ENCODE data around the gene CD83. TPM values are rescaled to one million over a fixed set of nuclear protein-coding genes. Genes with fewer than 3 reads are reported as not detected.

The CD83 gene
- polyA plus RNA-seq, 3 donors, result 74.5 to 326 (median 84.7) TPM

DNA sequence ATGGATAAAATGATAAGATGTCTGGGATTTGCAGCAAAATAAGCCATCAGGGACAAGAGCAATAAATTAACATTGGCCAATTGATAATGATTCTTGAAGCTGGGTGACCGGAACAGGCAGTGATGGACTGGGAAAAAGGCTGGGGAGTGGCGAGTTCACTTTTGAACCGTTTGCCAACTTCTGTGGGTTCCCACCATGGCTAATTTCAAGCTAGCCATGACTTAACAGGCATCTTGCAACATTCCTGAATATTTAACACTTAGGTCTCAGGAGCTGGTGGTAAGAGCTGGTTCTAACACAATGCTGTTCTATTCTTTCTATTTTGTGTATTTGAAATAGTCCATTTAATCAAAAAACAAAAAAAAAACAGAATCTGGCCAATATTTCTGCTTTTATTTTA is 37.6 kb upstream of the CD83 start:
- Mint-ChIP-seq H3K4me3 (no peak overlapping the region), H3K4me1 (peaks cover 6% of the 10 kb centered on the region), H3K36me3 (no peaks in the 10 kb centered on the region), H3K27me3 (ENCODE audit: low read depth in 3 of 3) (peaks cover 0 to 2% (median 2%) of the 10 kb centered on the region in 3 donors), H3K27ac (no peak overlapping the region), H3K9me3 (peaks cover 0 to 2% (median 0%) of the 10 kb centered on the region in 7 donors)
- intact Hi-C loops (cut with micrococcal nuclease), result loop anchor here in 1 of 2 donors (10.0 kb wide), 1 partner anchor 55 kb away; no protein-coding TSS in a partner anchor
- WGBS (ENCODE audit: insufficient coverage), result 100% methylated on average over 2 of the region's 3 CpGs
- Histone ChIP-seq H3K9me3 (replicated peaks in 1 of 2; ENCODE audit: control insufficient read depth in 1 of 2, insufficient read depth in 1 of 2, low read length in 2 of 2) (no peaks in the 10 kb centered on the region), H3K27me3 (ENCODE audit: control insufficient read depth in 2 of 2, insufficient read depth in 2 of 2, low read length in 2 of 2) (no peaks in the 10 kb centered on the region), H3K4me2 (replicated peaks; ENCODE audit: extremely low read depth, low read length, poor library complexity, severe bottlenecking) (no peak overlapping the region), H3K27ac (ENCODE audit: low read depth in 1 of 2, low read length in 2 of 2) (no peak overlapping the region), H3K36me3 (replicated peaks in 1 of 2; ENCODE audit: control insufficient read depth in 1 of 2, insufficient read depth in 2 of 2, low read length in 2 of 2) (no peaks in the 10 kb centered on the region), H4K20me1 (ENCODE audit: insufficient read depth, low read length) (no peaks in the 10 kb centered on the region), H3K4me3 (replicated peaks in 1 of 3; ENCODE audit: low read depth in 2 of 3, low read length in 3 of 3) (no peak overlapping the region), H3K9ac (ENCODE audit: insufficient read depth, low read length, poor library complexity, severe bottlenecking) (no peak overlapping the region), H3K79me2 (ENCODE audit: insufficient read depth, low read length) (no peaks in the 10 kb centered on the region), H3K4me1 (ENCODE audit: control insufficient read depth in 1 of 2, insufficient read depth in 2 of 2, low read length in 2 of 2) (peaks cover 5 to 8% of the 10 kb centered on the region in 2 donors), H2AFZ (ENCODE audit: insufficient read depth, low read depth, low read length, poor library complexity, severe bottlenecking) (no peak overlapping the region)
- DNase-seq, result no peak
- TF ChIP-seq, protein P1, sequence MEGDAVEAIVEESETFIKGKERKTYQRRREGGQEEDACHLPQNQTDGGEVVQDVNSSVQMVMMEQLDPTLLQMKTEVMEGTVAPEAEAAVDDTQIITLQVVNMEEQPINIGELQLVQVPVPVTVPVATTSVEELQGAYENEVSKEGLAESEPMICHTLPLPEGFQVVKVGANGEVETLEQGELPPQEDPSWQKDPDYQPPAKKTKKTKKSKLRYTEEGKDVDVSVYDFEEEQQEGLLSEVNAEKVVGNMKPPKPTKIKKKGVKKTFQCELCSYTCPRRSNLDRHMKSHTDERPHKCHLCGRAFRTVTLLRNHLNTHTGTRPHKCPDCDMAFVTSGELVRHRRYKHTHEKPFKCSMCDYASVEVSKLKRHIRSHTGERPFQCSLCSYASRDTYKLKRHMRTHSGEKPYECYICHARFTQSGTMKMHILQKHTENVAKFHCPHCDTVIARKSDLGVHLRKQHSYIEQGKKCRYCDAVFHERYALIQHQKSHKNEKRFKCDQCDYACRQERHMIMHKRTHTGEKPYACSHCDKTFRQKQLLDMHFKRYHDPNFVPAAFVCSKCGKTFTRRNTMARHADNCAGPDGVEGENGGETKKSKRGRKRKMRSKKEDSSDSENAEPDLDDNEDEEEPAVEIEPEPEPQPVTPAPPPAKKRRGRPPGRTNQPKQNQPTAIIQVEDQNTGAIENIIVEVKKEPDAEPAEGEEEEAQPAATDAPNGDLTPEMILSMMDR (IDR thresholded peaks at IDR 0.05), result no peak

DNA sequence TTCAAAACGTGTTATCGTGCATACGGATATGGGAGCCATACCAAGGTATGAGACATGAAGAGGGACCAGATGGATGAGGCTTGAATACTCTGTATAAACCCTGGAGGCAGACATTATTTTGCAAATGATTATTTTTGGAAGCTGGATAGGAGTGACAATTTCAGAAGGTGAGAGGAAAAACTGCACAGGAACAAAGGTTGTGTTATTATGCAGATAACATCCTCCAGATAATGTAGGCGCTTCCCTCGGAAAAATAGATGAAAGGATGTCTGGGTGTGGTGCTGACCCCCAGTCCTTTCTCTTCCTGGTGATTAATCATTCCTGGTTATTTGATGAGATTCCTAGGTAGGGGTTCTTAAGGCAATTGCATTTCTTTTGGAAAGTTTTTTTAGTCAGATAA is 36.4 kb upstream of the CD83 start:
- Histone ChIP-seq H3K9ac (ENCODE audit: insufficient read depth, low read length, poor library complexity, severe bottlenecking) (no peak overlapping the region), H3K79me2 (ENCODE audit: insufficient read depth, low read length) (no peaks in the 10 kb centered on the region), H3K4me2 (replicated peaks; ENCODE audit: extremely low read depth, low read length, poor library complexity, severe bottlenecking) (no peak overlapping the region), H3K36me3 (replicated peaks in 1 of 2; ENCODE audit: control insufficient read depth in 1 of 2, insufficient read depth in 2 of 2, low read length in 2 of 2) (no peaks in the 10 kb centered on the region), H3K27me3 (ENCODE audit: control insufficient read depth in 2 of 2, insufficient read depth in 2 of 2, low read length in 2 of 2) (no peaks in the 10 kb centered on the region), H2AFZ (ENCODE audit: insufficient read depth, low read depth, low read length, poor library complexity, severe bottlenecking) (no peak overlapping the region), H3K4me1 (ENCODE audit: control insufficient read depth in 1 of 2, insufficient read depth in 2 of 2, low read length in 2 of 2) (no peaks in the 10 kb centered on the region), H3K27ac (ENCODE audit: low read depth in 1 of 2, low read length in 2 of 2) (no peak overlapping the region), H3K4me3 (replicated peaks in 1 of 3; ENCODE audit: low read depth in 2 of 3, low read length in 3 of 3) (no peak overlapping the region), H3K9me3 (replicated peaks in 1 of 2; ENCODE audit: control insufficient read depth in 1 of 2, insufficient read depth in 1 of 2, low read length in 2 of 2) (no peaks in the 10 kb centered on the region), H4K20me1 (ENCODE audit: insufficient read depth, low read length) (no peaks in the 10 kb centered on the region)
- 100% methylated on average over 5 of the region's 5 CpGs for WGBS (ENCODE audit: insufficient coverage)
- no peak for DNase-seq
- H3K27ac Mint-ChIP-seq, result no peak overlapping the region
- H3K36me3 Mint-ChIP-seq, result no peaks in the 10 kb centered on the region
- intact Hi-C loops (cut with micrococcal nuclease), result loop anchor here in 1 of 2 donors (10.0 kb wide), 1 partner anchor 54 kb away; no protein-coding TSS in a partner anchor
- TF ChIP-seq, protein P1 (IDR thresholded peaks at IDR 0.05), result no peak
- H3K4me1 Mint-ChIP-seq, result no peaks in the 10 kb centered on the region
- peaks cover 0 to 6% (median 2%) of the 10 kb centered on the region in 3 donors for H3K27me3 Mint-ChIP-seq (ENCODE audit: low read depth in 3 of 3)
- peaks cover 0 to 2% (median 0%) of the 10 kb centered on the region in 7 donors for H3K9me3 Mint-ChIP-seq
- H3K4me3 Mint-ChIP-seq, result no peak overlapping the region
